ENCODE measurements around the gene APMAP. TPM values are rescaled to one million over a fixed set of nuclear protein-coding genes. Genes with fewer than 3 reads are reported as not detected.

The APMAP gene
- total RNA-seq, 1 donor = 70.2 TPM

DNA sequence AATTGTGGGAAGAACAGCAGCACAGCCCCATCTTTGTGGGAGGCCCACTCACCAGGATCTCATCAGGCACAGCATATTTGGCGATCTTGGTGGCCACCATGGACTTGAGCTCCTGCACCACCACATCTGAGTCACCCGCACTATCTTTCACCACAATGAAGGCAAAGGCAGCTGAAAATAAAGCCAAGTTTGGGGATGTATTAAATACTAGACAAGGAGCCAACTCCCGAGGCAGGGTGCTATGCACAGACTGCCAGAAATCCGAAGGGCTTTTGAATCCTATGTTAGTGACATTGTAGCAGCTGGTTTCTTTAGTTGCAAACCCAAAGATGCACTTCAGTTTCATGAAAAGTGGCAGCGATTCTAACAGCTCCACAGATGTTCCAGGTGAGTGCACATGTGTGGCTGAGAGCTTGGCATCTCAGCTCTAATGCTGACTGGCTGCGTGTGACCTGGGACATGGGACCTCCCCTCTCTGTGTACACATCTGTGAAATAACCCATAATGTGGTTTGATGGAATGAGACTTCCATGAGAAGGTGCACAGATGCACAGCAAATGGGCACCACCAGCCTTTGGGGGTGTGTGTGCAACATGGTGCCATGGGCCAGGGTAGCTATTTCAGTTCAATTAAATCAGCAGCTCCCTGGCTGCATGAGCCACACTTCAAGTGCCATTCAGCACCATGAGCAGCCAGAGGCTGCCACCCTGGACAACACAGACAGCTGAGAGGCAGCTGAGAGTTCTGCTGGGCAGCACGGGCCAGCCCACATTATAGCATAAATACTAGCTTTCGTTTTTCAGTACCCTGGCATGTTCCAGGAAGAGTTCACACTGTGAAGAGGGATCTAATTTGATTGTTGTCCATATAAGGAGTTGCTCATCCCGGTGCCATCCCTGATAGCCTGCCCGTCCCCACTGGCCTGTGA, 16.9 kb upstream of the APMAP start:
- Histone ChIP-seq H3K9me3 (ENCODE audit: low read depth, low read length) (no peaks in the 10 kb centered on the region), H3K4me1 (ENCODE audit: insufficient read depth, low read length) (no peaks in the 10 kb centered on the region), H2AFZ (ENCODE audit: low read length) (no peak overlapping the region), H3K27me3 (ENCODE audit: insufficient read depth, low read length) (no peaks in the 10 kb centered on the region), H3K27ac (ENCODE audit: low read depth, low read length) (no peak overlapping the region), H3K36me3 (ENCODE audit: insufficient read depth, low read length) (no peaks in the 10 kb centered on the region), H3K4me3 (ENCODE audit: insufficient read depth, low read length) (no peak overlapping the region), H3K79me2 (ENCODE audit: insufficient read depth, low read length) (no peaks in the 10 kb centered on the region), H3K4me2 (ENCODE audit: insufficient read depth, low read length) (no peak overlapping the region), H4K20me1 (ENCODE audit: insufficient read depth, low read length) (no peaks in the 10 kb centered on the region)
- DNase-seq (ENCODE audit: insufficient read length, low spot score, missing footprints) = no peak
- TF ChIP-seq, protein P1, sequence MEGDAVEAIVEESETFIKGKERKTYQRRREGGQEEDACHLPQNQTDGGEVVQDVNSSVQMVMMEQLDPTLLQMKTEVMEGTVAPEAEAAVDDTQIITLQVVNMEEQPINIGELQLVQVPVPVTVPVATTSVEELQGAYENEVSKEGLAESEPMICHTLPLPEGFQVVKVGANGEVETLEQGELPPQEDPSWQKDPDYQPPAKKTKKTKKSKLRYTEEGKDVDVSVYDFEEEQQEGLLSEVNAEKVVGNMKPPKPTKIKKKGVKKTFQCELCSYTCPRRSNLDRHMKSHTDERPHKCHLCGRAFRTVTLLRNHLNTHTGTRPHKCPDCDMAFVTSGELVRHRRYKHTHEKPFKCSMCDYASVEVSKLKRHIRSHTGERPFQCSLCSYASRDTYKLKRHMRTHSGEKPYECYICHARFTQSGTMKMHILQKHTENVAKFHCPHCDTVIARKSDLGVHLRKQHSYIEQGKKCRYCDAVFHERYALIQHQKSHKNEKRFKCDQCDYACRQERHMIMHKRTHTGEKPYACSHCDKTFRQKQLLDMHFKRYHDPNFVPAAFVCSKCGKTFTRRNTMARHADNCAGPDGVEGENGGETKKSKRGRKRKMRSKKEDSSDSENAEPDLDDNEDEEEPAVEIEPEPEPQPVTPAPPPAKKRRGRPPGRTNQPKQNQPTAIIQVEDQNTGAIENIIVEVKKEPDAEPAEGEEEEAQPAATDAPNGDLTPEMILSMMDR (IDR thresholded peaks at IDR 0.05; ENCODE audit: extremely low read depth, low read depth, low read length) = no peak

DNA sequence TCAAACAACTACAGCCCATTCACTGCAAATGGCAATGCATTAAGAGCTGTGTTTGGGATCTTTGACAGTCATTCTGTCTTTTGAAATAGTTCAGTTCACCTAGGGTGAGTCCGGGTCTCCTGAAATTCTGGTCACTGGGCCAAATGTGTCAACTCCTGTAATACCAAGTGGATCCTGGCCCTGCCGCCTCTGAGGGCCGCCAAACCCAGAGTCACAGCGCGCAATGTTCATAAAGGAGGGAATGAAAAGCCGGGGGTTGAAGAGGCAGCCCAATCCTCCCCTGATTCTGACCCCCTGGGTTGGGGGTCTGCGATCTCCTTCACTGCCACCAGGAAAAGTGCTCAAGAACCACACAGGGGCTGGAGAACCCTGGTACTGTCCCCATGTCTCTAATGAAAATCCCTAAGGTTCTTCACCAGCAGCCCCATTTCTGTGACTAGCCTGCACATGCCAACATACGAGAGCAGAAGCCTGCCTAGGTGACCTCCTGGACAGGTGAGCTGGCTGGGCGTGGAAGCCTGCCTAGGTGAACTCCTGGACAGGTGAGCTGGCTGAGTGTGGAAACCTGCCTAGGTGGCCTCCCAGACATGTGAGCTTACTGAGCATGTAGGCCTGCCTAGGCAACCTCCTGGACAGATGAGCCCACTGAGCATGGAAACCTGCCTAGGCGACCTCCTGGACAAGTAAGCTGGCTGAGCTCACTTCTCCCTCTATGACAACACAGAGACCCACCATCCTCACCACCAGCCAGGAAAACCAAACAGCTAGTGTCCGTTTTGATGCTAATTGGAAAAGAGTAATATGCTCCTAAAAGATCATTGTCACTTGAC, 16.1 kb upstream of the APMAP start:
- Histone ChIP-seq H2AFZ (ENCODE audit: low read length) (no peak overlapping the region), H3K4me3 (ENCODE audit: insufficient read depth, low read length) (no peak overlapping the region), H3K36me3 (ENCODE audit: insufficient read depth, low read length) (no peaks in the 10 kb centered on the region)

DNA sequence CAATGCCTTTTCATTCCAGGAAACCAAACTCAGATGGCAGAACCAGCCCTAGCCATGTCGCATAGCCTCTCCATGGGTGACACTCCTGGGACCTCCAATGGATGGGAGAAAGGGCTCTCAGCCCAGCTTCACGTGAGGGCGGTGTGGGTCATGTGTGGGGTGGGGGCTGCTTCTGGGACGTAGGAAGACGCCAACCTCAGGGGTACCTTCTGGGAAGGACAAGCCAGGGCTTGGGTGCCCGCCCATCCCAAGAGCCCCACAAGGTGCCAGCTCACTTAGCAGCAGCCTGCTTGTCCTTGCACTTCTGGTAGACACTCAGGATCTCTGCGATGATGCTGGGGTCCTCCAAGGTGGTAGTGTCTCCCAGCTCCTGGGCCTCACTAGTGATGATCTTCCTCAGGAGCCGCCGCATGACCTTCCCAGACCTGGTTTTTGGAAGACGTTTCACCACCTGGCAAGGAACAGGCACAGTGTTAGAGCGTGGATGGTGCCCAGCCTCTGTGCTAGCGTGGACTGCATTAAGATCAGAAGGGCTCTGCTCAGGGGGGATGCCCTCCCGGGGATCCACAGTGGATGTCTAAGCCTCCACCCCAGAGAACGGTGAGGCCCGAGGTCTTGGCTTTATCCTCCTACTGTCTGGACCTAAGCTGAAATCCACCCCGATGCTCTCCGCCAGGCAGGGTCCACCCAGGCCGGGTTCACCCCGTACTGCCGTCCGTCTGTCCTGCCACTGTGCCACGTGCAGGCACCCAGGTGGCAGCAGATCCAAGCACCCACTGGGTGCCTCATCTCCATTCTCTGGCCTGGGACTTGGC, 15.1 kb upstream of the APMAP start:
- no peak for DNase-seq (ENCODE audit: insufficient read length, low spot score, missing footprints)
- no peak overlapping the region for H3K4me2 ChIP-seq (ENCODE audit: insufficient read depth, low read length)
- no peaks in the 10 kb centered on the region for H3K36me3 ChIP-seq (ENCODE audit: insufficient read depth, low read length)
- no peaks in the 10 kb centered on the region for H4K20me1 ChIP-seq (ENCODE audit: insufficient read depth, low read length)
- no peaks in the 10 kb centered on the region for H3K27me3 ChIP-seq (ENCODE audit: insufficient read depth, low read length)
- H3K4me1 ChIP-seq (ENCODE audit: insufficient read depth, low read length) = no peaks in the 10 kb centered on the region
- H2AFZ ChIP-seq (ENCODE audit: low read length) = no peak overlapping the region
- no peaks in the 10 kb centered on the region for H3K79me2 ChIP-seq (ENCODE audit: insufficient read depth, low read length)
- no peak overlapping the region for H3K4me3 ChIP-seq (ENCODE audit: insufficient read depth, low read length)
- H3K9me3 ChIP-seq (ENCODE audit: low read depth, low read length) = no peaks in the 10 kb centered on the region
- H3K27ac ChIP-seq (ENCODE audit: low read depth, low read length) = no peak overlapping the region
- TF ChIP-seq, protein P1 (IDR thresholded peaks at IDR 0.05; ENCODE audit: extremely low read depth, low read depth, low read length) = no peak

More for the DNA sequence above, 16.1 kb upstream of the APMAP start:
- Histone ChIP-seq H3K79me2 (ENCODE audit: insufficient read depth, low read length) (no peaks in the 10 kb centered on the region), H4K20me1 (ENCODE audit: insufficient read depth, low read length) (no peaks in the 10 kb centered on the region), H3K9me3 (ENCODE audit: low read depth, low read length) (no peaks in the 10 kb centered on the region), H3K27me3 (ENCODE audit: insufficient read depth, low read length) (no peaks in the 10 kb centered on the region), H3K4me1 (ENCODE audit: insufficient read depth, low read length) (no peaks in the 10 kb centered on the region), H3K27ac (ENCODE audit: low read depth, low read length) (no peak overlapping the region), H3K4me2 (ENCODE audit: insufficient read depth, low read length) (no peak overlapping the region)
- TF ChIP-seq, protein P1 (IDR thresholded peaks at IDR 0.05; ENCODE audit: extremely low read depth, low read depth, low read length) = no peak
- DNase-seq (ENCODE audit: insufficient read length, low spot score, missing footprints) = no peak

Data from osteoblast (primary cell).